GM18861 (cell line): ENCODE measurements around the gene SERPIND1.

Experiments used
- ATAC-seq: cut with Tn5 transposase; IDR thresholded peaks from one replicate; pipeline ENCODE4 v1.9.1; 2021; ENCODE audit not compliant: unreplicated experiment

The SERPIND1 gene

DNA sequence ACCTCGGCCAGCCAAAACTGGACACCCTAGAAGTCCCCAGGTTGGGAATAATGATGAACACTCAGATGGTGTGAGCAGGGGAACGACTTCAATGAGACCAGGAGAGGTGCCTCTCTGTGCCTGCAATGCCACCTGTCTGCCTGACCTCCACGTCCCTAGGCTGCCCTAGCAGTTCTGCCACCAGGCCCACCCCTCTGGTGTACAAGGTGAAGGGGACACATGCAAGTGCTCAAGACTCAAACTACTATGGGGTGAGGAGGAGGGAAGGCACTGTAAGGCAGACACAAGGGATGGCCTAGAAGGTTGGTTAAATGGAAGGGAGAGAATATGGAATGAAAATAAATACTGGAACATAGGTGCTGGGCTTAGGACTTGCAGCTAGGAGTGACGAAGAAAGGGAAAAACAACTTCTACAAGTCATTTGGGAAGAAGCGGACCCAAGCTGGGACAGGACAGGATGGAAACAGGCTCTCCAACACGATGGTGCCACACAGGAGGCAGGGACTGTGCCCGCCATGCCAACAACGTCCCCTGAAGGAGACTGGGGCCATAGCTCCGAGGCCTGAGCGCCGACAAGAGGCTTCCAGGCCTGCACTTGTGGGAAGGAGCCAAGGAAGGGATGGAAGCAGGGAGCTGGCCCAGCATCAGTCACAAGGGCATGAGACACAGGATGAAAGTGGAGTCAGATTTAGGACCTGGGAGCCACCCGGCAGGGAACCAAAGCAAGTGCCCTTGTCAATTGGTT is 18.5 kb downstream of the SERPIND1 start:
- ATAC-seq = no peak

DNA sequence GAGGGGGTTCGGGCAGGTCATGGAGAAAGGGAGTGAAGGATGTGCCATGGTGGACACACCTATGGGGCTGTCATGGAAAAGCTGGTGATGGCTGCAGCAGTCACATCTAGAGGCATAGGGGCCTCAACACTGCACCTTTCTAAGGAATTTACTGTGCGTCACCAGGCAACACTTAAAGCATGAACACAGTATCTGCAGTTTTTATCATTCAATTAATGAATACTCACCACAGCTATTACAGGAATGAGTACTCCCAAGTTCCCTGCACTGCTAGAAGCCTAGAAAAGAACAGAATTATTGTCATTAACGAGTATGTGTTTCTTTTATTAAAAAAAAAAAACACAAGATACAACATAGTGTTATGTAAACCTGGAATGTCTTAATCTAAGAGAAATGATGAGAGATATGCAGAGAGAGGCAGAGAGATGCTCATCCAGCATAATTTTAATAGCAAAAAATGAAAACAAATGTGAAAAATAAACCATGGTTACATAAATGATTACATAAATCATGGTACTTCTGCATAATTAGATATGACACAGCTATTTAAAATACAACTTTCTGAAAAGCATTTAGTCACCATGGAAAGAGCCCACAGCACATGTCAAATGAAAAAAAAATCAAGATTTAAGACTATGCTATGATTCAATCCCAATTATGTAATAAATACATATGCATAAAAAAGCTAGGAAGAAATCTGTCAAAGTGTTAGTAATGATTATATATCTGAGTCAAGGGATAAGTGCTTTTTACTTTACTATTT is 19.2 kb downstream of the SERPIND1 start:
- ATAC-seq = no peak

DNA sequence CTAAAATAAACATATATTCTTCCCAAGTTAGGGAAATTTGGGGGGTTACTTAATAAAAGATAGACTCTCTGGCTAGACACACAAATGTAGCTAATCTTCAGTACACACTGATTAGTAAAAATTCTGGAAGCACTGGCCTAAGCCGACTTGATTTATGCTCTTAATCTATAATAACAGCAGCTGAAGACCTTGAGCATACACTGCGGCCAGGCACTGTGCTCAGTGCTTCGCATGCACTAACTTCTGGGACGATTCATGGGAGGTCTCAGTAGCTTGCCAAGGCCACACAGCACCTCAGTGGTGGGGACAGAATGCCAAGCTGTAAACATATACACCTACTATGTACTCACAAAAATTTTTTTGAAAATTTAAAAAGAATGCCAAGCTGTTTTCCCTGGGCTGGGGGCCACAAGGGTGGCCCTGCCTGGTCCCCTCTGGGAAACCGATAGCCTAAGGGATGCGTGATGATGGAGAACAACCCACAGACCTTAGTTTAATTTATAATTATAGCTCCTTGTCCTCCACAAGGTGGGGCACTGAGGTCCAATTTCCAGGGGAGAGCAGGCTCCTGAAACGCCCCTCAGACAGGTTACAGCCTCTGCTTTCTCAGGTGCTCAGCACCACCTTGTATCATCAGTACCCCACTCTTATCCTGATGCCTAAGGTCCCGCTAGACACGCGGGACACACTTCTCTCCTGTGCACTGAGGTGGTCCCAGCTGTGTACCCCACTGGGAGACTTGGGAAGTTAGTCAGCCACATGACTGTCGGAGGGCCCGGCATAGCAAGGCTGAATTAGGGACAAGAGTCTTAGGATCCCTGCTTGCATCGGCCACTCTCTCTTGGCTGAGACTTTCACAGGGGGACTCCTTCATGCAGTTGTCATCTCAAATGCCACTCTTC is 20.1 kb downstream of the SERPIND1 start:
- ATAC-seq = no peak

DNA sequence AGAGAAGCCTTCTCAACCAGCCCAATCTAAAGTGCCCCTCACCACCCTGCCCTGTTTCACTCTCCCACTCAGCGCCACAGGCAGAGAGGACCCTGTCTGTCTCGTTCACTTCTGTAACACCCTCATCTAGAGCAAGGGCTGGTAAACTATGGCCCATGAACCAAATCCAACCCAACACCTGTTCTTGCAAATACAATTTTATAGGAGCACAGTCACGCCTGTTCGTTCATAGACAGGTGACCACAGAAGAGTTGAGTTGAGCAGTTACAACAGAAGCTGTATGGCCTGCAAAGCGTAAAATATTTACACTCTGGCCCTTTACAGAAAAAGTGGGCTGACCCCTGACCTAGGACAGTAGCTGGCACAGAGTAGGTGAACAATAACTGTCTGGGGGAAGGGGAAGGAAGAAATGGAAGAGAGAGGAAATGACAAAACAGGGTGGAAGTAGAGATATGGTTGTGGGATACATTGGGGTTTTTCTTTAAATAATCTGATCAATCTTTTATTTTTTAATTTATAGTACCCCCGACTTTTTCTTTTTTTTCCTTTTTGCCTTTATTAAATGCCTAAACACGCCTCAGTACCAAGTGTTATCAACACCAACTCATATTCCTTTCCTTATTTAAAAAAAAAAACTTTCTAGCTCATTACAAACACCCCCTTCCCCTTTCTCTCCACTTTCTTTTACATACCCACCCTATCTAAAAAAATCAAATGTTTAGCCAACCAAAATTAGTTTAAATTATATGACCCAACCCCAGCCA is 20.9 kb downstream of the SERPIND1 start:
- ATAC-seq = no peak

DNA sequence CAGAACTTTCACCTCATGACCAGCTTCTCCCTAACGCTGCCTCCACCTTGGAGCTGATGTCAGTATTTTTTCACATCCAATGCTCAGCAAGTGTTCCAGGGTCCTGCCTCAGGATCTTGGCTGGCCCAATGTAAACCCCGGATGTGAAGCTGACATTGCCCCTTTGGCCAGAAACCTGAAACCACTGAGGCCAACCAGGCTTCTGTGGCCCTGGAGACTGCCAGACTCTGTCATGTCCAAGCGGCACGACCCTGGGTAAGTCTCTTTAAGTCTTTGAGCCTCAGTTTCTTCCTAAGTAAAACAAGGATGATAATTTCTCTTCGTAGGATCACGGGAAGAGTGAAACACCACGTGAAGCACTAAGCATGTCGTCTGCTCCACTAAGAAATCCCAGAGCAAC is 22.8 kb downstream of the SERPIND1 start:
- no peak for ATAC-seq

DNA sequence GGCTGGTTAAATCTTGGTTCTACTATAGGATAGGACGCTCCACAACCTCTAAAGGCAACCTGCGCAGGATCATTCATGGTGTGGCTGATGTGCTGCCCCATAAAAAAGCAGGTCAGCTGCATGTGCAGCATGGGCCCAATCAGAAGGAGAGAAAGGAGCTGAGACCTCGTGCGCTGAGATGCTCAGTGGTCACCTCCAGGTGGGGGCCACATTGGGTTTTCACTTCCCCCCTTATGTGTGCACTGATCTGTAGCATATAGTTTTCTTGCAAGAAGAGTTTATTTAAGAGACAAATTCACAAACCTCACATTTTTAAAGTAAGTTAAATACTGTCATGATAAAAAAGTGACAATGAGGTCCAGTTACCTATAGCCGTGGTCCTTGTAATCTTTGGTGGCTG is 24.3 kb downstream of the SERPIND1 start:
- no peak for ATAC-seq

DNA sequence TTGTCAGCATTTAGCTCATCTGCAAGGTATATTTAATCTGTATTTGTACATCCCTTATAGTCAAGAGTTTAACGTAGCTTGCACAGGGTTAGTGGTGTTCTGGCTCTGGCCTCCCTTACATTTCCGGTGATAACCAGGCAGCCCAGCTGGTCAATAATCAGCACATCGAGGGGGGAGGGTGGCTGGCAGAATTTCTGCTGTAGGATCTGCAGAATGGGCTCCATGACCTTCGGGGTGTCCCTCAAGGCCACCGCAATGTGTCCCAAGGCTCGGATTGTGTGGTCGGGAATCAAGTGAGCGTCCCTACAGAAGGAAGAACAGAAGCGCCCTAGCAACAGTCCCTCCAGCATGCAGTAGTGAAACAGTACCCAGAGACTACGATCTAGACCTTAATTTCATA is 25.1 kb downstream of the SERPIND1 start:
- no peak for ATAC-seq

DNA sequence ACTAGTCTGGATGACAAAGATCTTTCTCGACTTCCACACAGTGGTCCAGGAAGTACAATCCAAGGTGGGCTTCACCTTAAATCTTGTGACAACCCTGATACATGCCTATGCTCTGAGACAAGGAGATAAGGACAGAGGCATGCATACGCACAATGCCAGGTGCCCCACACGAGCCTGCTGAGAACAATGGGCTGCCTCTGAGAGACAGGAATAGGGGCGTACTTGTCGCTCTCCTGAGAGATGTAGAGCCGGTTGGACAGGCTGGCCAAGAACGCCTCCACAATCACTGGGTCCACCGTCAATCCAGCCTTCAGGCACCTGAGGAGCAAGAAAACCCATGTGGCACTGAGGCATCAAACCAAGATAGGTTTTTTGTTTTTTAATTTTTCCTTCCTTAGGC is 25.5 kb downstream of the SERPIND1 start:
- ATAC-seq = no peak

DNA sequence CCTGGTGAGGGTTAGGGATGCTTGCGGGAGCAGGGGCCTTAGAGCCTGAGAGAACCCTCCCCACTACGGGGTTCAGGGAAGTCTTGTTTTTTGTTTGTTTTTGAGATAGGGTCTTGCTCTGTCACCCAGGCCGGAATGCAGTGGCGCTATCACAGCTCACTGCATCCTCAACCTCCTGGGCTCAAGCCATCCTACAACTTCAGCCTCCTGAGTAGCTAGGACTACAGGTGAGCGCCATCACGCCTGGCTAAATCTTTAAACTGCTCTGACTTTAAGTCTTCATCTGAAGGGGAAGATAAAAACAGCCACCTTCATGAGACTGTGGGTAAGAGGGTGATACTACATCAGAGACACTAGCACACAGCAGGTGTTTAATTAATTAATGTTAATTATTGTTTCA is 28.5 kb downstream of the SERPIND1 start:
- ATAC-seq = no peak

DNA sequence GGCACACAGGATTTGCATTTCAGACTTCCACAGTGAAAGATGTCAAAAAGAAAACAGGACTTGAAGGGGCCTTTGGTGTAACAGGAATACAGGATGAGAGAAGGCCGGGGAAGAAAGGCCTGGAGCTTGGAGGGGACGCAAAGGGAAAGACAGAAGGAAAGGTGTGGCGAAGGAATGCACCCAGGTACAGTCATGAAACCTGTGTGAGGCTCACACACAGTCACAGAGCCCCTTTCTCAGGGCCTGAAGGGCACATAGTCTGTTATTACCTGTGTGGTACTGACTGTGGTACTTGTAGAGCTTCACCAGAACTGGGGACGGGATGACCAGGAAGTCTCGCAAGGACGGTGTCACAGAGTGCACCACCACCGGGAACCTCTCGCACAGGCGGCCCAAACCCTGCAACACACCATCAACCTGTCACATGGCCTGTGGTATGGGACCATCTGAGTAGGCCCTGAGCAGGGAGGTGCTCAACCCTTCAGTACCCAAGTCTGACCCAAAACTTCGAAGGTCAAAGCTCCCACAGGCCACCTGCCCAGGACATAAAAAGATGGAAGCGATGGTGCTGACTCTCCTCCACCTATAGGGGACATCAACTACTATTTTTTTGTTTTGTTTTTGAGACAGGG is 29.1 kb downstream of the SERPIND1 start:
- no peak for ATAC-seq

DNA sequence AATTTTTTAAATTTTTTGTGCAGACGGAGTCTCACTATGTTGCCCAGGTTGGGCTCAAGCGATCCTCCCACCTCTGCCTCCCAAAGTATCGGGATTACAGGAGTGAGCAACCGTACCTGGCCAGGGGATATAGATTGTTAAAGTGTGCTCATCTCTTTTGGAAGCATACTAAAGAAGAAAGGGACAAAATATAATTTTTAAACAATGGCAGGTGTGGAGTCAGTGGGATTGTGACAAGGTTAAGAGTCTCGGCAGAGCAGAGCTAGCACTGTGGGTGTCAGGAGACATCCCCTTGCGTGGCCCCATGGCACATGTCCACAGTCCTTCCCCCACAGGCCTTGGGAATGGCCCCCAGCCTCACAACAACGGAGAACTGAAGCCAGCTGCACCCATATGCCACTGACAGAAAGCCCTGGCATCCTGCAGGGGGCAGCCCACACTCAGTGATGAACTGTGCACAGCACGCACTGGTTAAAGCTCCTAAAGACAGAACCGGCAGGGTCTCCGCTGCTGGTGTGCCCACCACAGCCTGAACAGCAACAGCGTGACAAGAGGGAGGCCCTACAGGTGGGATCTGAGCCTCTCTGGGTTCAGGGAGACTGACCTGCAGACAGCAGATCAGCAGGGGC is 29.9 kb downstream of the SERPIND1 start:
- ATAC-seq = no peak

DNA sequence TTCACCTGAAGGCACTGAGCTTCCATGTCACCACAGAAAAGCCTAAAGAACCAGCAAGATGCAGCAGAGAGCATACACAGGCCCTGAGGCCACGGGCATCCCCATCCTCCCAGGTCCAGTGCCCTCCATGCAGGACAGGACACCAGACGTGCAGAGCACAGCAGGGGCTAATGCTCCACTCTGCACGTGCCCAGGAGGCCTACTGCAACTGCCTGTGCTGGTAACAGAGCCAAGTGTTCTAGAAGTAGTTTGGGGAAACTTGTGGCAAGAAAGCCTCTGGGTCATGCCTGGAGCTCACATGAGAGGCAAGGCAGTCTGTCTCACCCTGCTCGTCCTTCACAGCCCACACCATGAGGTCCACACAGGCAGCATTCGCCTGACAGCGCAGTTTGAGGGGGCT is 30.7 kb downstream of the SERPIND1 start:
- ATAC-seq = no peak

DNA sequence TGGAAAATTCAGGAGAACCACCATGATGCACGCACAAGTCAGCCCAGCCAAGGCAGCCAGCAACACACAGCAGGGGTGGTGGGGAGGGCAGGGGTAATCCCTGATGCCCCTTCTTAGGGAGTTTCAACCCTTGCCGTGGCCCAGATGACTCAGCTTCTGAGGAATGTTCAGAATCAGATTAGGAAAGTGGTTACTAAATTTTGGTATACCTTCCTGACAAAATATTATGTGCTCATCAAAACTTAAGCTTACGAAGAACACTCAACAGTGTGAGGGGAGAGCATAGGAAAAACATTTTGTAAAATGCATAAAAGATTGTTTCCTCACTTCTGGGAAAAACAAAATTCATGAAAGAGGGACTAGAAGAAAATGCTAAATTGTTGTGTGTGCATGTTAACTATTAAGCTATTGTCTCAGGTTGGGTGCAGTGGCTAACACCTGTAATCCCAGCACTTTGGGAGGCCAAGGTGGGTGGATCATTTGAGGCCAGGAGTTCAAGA is 32.1 kb downstream of the SERPIND1 start:
- no peak for ATAC-seq

DNA sequence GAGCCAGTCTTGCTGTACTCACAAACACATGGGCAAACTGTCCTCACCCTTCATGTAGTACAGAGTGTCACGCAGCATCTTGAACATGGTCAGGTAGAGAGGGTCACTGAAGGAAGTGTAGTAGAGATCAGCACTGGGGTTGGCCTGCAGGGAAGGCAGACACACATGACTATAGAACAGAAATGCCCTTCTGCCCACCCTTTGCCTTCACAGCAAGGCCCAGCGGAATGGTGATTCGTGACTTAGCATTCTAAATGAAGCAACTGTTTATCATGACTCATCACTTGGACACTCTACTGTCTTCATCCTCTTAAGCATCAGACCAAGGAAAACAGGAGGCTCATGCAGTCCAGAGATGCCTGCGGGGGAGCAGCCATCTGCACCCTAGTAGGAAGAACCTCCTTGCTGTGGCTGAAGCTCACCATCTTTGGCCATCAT is 33.4 kb downstream of the SERPIND1 start:
- ATAC-seq = no peak

DNA sequence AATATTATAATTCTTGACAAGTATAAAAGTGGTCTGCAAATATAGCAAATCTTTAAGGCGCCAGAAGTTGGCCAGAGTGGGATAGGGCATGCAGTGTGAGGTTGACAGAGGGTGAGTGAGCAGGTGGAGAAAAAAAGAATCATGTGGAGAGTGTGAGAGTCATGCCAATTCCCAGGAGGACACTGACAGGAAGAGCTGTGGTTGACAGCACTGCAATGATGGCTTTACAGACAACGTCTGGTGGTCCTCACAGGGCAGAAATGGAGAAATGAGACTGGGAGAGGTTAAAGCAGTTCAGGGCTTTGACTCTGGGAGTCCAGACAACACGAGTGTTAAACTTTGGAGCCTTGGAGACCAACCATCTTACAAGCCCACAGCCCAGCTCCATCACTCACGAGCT is 34.9 kb downstream of the SERPIND1 start:
- no peak for ATAC-seq

DNA sequence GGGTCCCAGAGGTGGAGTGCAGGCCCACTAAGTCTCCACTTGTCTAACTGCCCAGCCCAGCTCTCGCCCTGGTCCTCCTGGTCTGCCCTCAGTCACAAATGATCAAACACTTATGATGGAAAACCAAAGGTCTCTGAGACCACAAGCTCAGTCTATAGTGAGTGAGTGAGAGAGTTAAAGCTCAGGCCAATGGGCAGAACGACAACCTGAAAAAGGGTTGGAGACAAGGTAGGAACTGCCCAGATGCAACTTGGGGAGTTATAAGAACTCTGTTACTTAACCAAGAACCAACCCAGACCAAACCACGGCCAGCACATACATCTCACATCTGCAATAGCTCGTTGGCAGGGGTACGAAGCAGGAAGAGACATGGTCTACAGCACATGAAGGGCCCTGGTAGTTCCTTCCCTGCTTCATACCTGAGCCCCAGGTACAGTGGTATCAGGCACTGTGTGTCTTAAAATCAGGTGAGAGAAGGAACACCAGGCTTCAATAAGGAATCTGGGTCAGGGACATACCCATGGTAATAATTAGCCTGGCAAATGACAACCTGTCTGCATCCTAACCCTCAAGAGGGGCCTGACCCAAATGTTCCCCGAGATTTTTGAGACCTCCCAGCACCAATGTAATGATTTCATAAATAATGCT is 35.7 kb downstream of the SERPIND1 start:
- ATAC-seq = no peak

DNA sequence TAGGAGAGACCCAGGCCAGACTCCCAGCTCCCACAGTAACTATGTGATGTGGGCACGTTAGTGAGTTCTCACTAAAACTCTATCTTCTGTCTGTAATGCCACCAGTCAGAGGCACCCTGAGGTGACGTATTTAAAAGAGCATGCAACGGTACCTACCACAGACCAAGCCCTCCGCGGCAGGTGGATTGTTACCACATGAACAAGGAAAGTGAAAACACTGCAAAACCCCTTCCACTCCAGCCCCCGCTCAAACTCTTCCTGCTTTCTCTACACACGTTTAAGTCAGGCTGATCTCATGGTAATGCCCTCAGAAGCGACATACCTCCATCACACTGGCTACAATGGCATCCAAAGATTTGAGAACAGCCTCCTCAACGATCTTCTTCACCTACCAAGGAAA is 36.7 kb downstream of the SERPIND1 start:
- no peak for ATAC-seq

DNA sequence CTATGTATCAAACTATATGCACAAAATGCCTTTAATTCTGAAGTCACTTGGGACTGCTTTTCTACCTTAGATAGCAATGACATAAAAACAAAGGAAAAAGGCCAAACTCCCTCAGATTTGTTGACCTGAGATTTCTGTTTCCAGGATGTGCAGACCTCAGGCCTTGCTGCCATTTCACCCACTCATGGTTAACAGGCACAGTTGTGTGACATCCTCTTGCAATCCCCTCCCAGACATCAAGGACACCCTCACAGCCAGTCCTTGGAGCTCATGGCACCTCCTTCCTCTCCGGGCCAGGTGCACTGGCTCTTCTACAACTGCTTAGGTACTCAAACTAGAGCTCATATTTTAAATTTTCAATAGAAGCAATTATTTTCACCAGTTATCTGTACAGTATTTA is 37.3 kb downstream of the SERPIND1 start:
- ATAC-seq = no peak

DNA sequence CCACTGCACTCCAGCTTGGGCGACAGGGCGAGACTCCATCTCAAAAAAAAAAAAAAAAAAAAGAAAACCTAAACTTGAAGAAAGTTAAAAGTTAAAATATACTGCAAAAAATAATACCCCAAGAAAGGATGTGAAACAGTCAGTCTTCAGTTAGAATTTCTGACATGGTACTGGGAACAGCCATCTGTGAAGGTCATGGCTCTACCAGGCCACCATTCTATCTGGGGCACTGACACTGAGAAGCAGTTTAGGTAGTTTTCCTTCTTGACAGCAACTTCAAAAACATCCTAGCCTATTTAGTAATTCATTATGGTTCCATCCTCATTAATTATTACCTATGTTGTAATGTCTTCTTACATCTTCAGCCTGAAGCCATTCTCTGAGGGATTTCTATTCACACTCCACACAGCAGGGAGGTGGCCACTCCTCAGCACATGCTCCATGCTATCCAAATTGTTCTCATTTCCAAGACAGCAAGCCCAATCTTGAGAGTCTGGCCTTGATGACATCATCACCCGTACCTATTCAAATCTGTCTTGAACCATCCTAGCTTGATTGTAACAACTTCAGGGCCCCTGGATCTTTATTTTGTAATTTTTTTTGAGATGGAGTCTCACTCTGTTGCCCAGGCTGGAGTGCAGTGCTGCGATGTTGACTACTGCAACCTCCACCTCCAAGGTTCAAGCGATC is 38.2 kb downstream of the SERPIND1 start:
- ATAC-seq = no peak
